ENCODE measurements around the gene IKBKE. TPM values are rescaled to one million over a fixed set of nuclear protein-coding genes. Genes with fewer than 3 reads are reported as not detected.

The IKBKE gene
- total and polyA plus RNA-seq, 2 of the 8 experiments (the other 6 are each of a cell fraction or from before 2014, with no cell fraction given): 8.6 to 12.0 TPM

- Histone ChIP-seq H2BK5ac (ENCODE audit: low read depth, low read length) (no peak overlapping the region), H4K91ac (replicated peaks; ENCODE audit: insufficient read length, low read length) (no peak overlapping the region), H3K4me2 (ENCODE audit: insufficient read depth in 1 of 2, low read depth in 2 of 2, low read length in 2 of 2) (no peak overlapping the region), H3K27ac (ENCODE audit: low read depth, low read length) (no peak overlapping the region), H3K9me3 (ENCODE audit: insufficient read depth in 2 of 2, low read depth in 1 of 2, low read length in 1 of 2) (no peaks in the 10 kb centered on the region), H4K8ac (ENCODE audit: extremely low read depth, insufficient read depth, low read length) (no peak overlapping the region), H2BK120ac (replicated peaks; ENCODE audit: low read depth, low read length) (no peak overlapping the region), H3K18ac (ENCODE audit: extremely low read depth, low read length) (no peak overlapping the region), H3K4ac (replicated peaks; ENCODE audit: insufficient read length, low read depth, low read length) (no peak overlapping the region), H3K14ac (ENCODE audit: insufficient read length) (no peak overlapping the region), H4K5ac (ENCODE audit: insufficient read length, low read depth, low read length) (no peak overlapping the region), H3K4me3 (ENCODE audit: extremely low read depth in 1 of 4, insufficient read depth in 2 of 4, low read depth in 3 of 4, low read length in 4 of 4) (no peak overlapping the region), H4K20me1 (replicated peaks in 1 of 2; ENCODE audit: control insufficient read depth in 1 of 2, insufficient read depth in 2 of 2, low read length in 2 of 2) (peaks cover 2% of the 10 kb centered on the region in 2 experiments), H3K23me2 (ENCODE audit: low read depth, low read length) (no peaks in the 10 kb centered on the region), H3K79me2 (ENCODE audit: control insufficient read depth in 1 of 2, insufficient read depth in 2 of 2, low read length in 2 of 2) (no peaks in the 10 kb centered on the region), H3K56ac (replicated peaks; ENCODE audit: insufficient read length, low read depth, low read length) (no peak overlapping the region), H3K27me3 (replicated peaks in 1 of 4; ENCODE audit: control insufficient read depth in 3 of 4, extremely low read depth in 1 of 4, insufficient read depth in 3 of 4, low read length in 3 of 4) (no peaks in the 10 kb centered on the region), H2BK20ac (ENCODE audit: low read length) (no peak overlapping the region), H2AK5ac (ENCODE audit: low read depth, low read length) (no peak overlapping the region), H2BK12ac (ENCODE audit: low read depth, low read length) (no peak overlapping the region), H3K23ac (ENCODE audit: insufficient read length) (no peak overlapping the region), H2BK15ac (ENCODE audit: low read length) (no peak overlapping the region), H2AFZ (ENCODE audit: low read length) (no peak overlapping the region), H3K4me1 (replicated peaks in 1 of 4; ENCODE audit: control insufficient read depth in 3 of 4, insufficient read depth in 4 of 4, low read length in 3 of 4) (0 out of 7 replicates have a peak, but pooled peaks cover 0 to 3% (median 0%) of the 10 kb centered on the region in 4 experiments), H3K9ac (replicated peaks in 1 of 4; ENCODE audit: extremely low read depth in 1 of 4, low read depth in 3 of 4, low read length in 3 of 4) (no peak overlapping the region), H3K36me3 (ENCODE audit: control insufficient read depth in 2 of 4, insufficient read depth in 4 of 4, low read length in 3 of 4) (peaks cover 0 to 4% (median 2%) of the 10 kb centered on the region in 4 experiments; a peak in 1 of 8 replicates), H3K79me1 (ENCODE audit: low read depth, low read length) (no peaks in the 10 kb centered on the region)
- ChIA-PET POLR2A (ENCODE audit: partially characterized antibody) (interaction anchor here (0.9 to 4.7 kb wide), 3 partner anchors 11 to 100 kb away, joined by 3 to 23 read pairs (median 4); partner anchors contain the start of gene RASSF5), CTCF (ENCODE audit: partially characterized antibody) (interaction anchor here (0.6 to 13.3 kb wide), 12 partner anchors 11 to 169 kb away, joined by 3 to 167 read pairs (median 4); partner anchors contain the start of gene RASSF5)
- 88% methylated on average over 6 of the region's 6 CpGs; no CpG with 5 or more reads in 1 of the 2 experiments for WGBS, 2 experiments (ENCODE audit: extremely low coverage in 1 of 2, insufficient coverage in 1 of 2, insufficient read length in 1 of 2, insufficient replicate concordance in 2 of 2, low coverage in 1 of 2, low lambda C conversion rate in 2 of 2, missing lambda C conversion rate in 1 of 2)
- FAIRE-seq (no peak), DNase-seq (ENCODE audit: low read depth in 1 of 2, low spot score in 2 of 2) (no peak)
- no peak for TF ChIP-seq SRF (IDR thresholded peaks at IDR 0.05; ENCODE audit: low read depth, low read length)
- no peak for TF ChIP-seq TCF12 (IDR thresholded peaks at IDR 0.05; ENCODE audit: low read depth, low read length)
- TF ChIP-seq JUN (IDR thresholded peaks at IDR 0.05; ENCODE audit: low read depth, low read length): no peak
- no peak for TF ChIP-seq SUZ12 (IDR thresholded peaks at IDR 0.05; ENCODE audit: low read length)
- TF ChIP-seq ASH2L (IDR thresholded peaks at IDR 0.05; ENCODE audit: low read length): no peak
- no peak for TF ChIP-seq GABPA (IDR thresholded peaks at IDR 0.05; ENCODE audit: borderline replicate concordance, insufficient read depth, low read length)
- TF ChIP-seq BRCA1 (IDR thresholded peaks at IDR 0.05; ENCODE audit: low read depth, low read length): no peak
- no peak for TF ChIP-seq YY1 (IDR thresholded peaks at IDR 0.05; ENCODE audit: low read depth, low read length)
- TF ChIP-seq EZH2 (IDR thresholded peaks at IDR 0.05; ENCODE audit: low read depth, low read length, severe bottlenecking): no peak
- TF ChIP-seq SIX5 (IDR thresholded peaks at IDR 0.05; ENCODE audit: low read depth, low read length): no peak
- TF ChIP-seq POU5F1 (IDR thresholded peaks at IDR 0.05; ENCODE audit: low read depth, low read length): no peak
- no peak for TF ChIP-seq RAD21 (IDR thresholded peaks at IDR 0.05 in 1 of 2, conservative IDR thresholded peaks at IDR 0.05 in 1 of 2; ENCODE audit: low read depth in 2 of 2, low read length in 2 of 2)
- TF ChIP-seq CHD2 (IDR thresholded peaks at IDR 0.05; ENCODE audit: low read length): no peak
- TF ChIP-seq NRF1 (IDR thresholded peaks at IDR 0.05; ENCODE audit: low read depth, low read length): no peak
- TF ChIP-seq EGR1 (IDR thresholded peaks at IDR 0.05; ENCODE audit: borderline replicate concordance, low read depth, low read length): no peak
These were observed 24.8 kb downstream of the IKBKE start for GRCh38 chr1:206495011-206495461.

Measured in H1 (cell line).